HL-60 (cell line): ENCODE measurements around the gene EML3.

Experiments
- POLR2AphosphoS5 ChIP-seq: IDR thresholded peaks from 2 replicates; pipeline ENCODE4 v1.6.1; 2012; ENCODE audit warnings: low read depth
- REST ChIP-seq: IDR thresholded peaks from 2 replicates; pipeline ENCODE4 v1.6.1; 2012; ENCODE audit warnings: low read depth; ENCODE audit not compliant: insufficient replicate concordance
- TF ChIP-seq, protein P1 (sequence below): IDR thresholded peaks from one replicate; pipeline ENCODE4 v1.5.1; 2011; ENCODE audit warnings: low read length, control low read depth, inconsistent platforms; ENCODE audit not compliant: insufficient read depth

DNA sequence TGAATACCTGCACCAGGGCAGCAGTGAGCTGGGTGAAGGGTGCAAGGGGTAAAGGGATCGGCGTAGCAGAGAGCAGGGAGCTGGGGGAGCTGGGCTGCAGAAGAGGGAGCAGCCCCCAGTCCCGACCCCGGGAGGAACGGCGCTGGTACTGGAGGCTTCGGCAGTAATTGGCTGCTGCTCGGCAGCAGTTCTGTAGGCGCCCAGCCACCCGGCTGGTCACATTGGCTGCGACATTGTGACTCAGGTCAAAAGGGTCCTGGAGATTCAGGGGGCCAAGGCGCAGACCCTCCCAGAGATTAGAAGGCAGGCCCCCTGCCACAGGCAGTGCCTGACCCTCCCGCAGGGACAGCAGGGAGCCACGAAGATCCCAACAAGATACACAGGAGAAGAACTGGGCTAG is 36.7 kb downstream of the EML3 start:
- TF ChIP-seq, protein P1, sequence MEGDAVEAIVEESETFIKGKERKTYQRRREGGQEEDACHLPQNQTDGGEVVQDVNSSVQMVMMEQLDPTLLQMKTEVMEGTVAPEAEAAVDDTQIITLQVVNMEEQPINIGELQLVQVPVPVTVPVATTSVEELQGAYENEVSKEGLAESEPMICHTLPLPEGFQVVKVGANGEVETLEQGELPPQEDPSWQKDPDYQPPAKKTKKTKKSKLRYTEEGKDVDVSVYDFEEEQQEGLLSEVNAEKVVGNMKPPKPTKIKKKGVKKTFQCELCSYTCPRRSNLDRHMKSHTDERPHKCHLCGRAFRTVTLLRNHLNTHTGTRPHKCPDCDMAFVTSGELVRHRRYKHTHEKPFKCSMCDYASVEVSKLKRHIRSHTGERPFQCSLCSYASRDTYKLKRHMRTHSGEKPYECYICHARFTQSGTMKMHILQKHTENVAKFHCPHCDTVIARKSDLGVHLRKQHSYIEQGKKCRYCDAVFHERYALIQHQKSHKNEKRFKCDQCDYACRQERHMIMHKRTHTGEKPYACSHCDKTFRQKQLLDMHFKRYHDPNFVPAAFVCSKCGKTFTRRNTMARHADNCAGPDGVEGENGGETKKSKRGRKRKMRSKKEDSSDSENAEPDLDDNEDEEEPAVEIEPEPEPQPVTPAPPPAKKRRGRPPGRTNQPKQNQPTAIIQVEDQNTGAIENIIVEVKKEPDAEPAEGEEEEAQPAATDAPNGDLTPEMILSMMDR = no peak
- TF ChIP-seq REST (no peak), POLR2AphosphoS5 (no peak)
